Suppressor macrophage treated with lipopolysaccharide for 1 hour (primary cell): Measurements from ENCODE around the gene TMEM135.

Source experiments
- DNase-seq, 3 donors: peaks; one replicate each; pipeline ENCODE4 v3.0.0-alpha.2; 2020 to 2022

The TMEM135 gene

GRCh38 chr11:87366763-87367405, 329.1 kb downstream of the TMEM135 start:
- no peak for DNase-seq

- no peak for DNase-seq
These were observed 330.4 kb downstream of the TMEM135 start for GRCh38 chr11:87368151-87368550.

DNA sequence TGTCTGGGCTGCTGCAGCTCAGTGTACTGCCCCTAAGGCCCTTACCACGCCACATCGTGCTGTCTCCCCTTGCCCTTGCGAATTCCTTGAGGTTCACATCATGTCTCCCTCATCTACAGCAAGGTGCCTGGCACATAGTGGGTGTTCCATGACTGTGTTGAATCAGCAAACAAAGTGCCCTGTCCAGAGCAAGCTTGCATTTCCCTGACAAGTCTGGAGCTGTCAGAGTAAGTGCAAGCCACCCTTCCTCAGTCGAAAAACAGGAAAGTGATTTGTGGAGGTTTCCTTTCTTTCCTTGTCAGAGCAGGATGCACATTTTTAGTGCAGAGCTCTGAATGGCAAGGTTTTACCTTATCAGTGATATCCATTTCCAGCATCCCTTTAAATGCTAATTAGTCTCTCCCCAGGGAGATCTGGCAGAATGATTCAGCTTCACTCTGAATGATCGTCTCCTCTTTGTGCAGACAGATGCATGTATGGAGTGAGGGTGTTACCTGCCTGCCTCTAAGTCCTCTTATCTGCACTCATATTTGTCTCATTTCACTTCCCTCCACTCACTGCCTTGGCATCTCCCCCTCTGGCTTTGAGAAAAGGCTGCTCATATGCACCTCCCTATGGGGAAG, 331.2 kb downstream of the TMEM135 start:
- no peak for DNase-seq

DNA sequence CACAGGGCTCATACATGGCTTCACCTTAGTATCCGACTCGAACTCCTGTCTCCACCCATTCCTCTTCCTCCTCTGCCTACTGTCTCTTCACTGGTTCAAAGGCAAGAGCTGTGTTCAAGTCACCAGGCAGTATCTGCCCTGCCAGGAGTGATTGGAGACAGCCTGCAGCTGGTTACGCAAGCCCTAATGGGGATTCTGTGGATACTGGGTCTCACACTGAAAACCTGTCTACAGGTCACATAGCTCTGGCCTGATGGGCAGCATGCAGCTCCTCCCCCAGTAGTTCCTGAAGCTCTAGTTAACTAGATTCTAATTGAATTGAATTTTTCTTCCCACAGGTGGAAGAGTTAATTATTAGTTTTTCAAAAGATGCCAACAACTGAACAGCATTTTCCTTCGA, 332.2 kb downstream of the TMEM135 start:
- no peak for DNase-seq

DNA sequence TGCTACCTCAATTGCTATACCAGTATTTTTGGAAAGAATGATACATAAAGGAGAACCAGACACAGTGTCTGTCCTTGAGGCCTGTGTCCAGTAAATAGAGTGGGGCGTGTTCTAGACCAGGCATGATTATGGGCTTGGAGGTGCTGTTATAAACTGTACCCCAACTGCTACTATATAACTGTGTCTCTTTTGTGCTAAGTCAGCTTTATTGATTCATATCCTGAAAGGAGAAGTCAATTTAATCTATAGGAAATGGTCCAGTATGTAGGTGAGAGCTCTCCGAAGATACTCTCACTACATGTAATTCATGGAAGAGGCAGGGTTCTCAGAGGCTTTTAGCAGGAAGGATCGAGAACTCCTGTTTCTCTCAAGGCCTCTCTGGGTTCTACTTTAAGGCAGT, 334.3 kb downstream of the TMEM135 start:
- no peak for DNase-seq
